Measurements from ENCODE around the gene RESP18. TPM values are rescaled to one million over a fixed set of nuclear protein-coding genes. Genes with fewer than 3 reads are reported as not detected.
A peak's percentile ranks its signal among the peaks of the same experiment; 100 is the strongest.
"Not testable (repeated sequence)": the region's sequence is repeated elsewhere in the genome, so short reads cannot be mapped to it uniquely, and the experiment has no call there.

The RESP18 gene
- total and polyA plus RNA-seq, 4 donors, result 1.1 to 7.0 (median 4.7) TPM

GRCh38 chr2:219331560-219332213 lies 857 bp downstream of the RESP18 start:
- H3K36me3 ChIP-seq (ENCODE audit: control insufficient read depth, insufficient read depth, low read length), result no peaks in the 10 kb centered on the region
- 7% methylated on average over 33 of the region's 39 CpGs for WGBS (ENCODE audit: insufficient coverage)
- peaks cover 13% of the 10 kb centered on the region for H3K4me1 ChIP-seq (ENCODE audit: control insufficient read depth, insufficient read depth, low read length)
- peaks cover 45% of the 10 kb centered on the region for H3K27me3 ChIP-seq (ENCODE audit: control insufficient read depth, insufficient read depth, low read length)
- H3K9me3 ChIP-seq (ENCODE audit: control insufficient read depth, insufficient read depth, low read length), result no peaks in the 10 kb centered on the region
- peak in 3 of 6 donors; percentile 25 to 88 (median 69) for DNase-seq (ENCODE audit: low read depth in 4 of 6, low spot score in 6 of 6)
- H3K27ac ChIP-seq (ENCODE audit: low read depth, low read length), result no peak overlapping the region
- peak overlapping the region; percentile 9 for H3K4me3 ChIP-seq (ENCODE audit: low read depth, low read length)

GRCh38 chr2:219327719-219328118 lies 4.8 kb downstream of the RESP18 start:
- DNase-seq (ENCODE audit: low read depth in 4 of 6, low spot score in 6 of 6), result peak in 1 of 6 donors; percentile 44
- Histone ChIP-seq H3K27ac (ENCODE audit: low read depth, low read length) (no peak overlapping the region), H3K27me3 (ENCODE audit: control insufficient read depth, insufficient read depth, low read length) (peaks cover 38% of the 10 kb centered on the region), H3K4me3 (ENCODE audit: low read depth, low read length) (no peak overlapping the region), H3K4me1 (ENCODE audit: control insufficient read depth, insufficient read depth, low read length) (peaks cover 13% of the 10 kb centered on the region), H3K9me3 (ENCODE audit: control insufficient read depth, insufficient read depth, low read length) (no peaks in the 10 kb centered on the region), H3K36me3 (ENCODE audit: control insufficient read depth, insufficient read depth, low read length) (no peaks in the 10 kb centered on the region)
- 38% methylated on average over 2 of the region's 2 CpGs for WGBS (ENCODE audit: insufficient coverage)

- DNase-seq (ENCODE audit: low read depth in 4 of 6, low spot score in 6 of 6), result no peak
- WGBS (ENCODE audit: insufficient coverage), result 79% methylated on average over 5 of the region's 9 CpGs
Observed at GRCh38 chr2:219325657-219326315, 6.8 kb downstream of the RESP18 start.

GRCh38 chr2:219325136-219325535 lies 7.4 kb downstream of the RESP18 start:
- Histone ChIP-seq H3K9me3 (ENCODE audit: control insufficient read depth, insufficient read depth, low read length) (no peaks in the 10 kb centered on the region), H3K27ac (ENCODE audit: low read depth, low read length) (no peak overlapping the region), H3K4me1 (ENCODE audit: control insufficient read depth, insufficient read depth, low read length) (no peaks in the 10 kb centered on the region), H3K4me3 (ENCODE audit: low read depth, low read length) (no peak overlapping the region), H3K27me3 (ENCODE audit: control insufficient read depth, insufficient read depth, low read length) (peaks cover 27% of the 10 kb centered on the region), H3K36me3 (ENCODE audit: control insufficient read depth, insufficient read depth, low read length) (no peaks in the 10 kb centered on the region)
- DNase-seq (ENCODE audit: low read depth in 4 of 6, low spot score in 6 of 6), result no peak
- 80% methylated on average over 1 of the region's 4 CpGs for WGBS (ENCODE audit: insufficient coverage)

More at GRCh38 chr2:219325657-219326315, 6.8 kb downstream of the RESP18 start:
- H3K36me3 ChIP-seq (ENCODE audit: control insufficient read depth, insufficient read depth, low read length), result no peaks in the 10 kb centered on the region
- peaks cover 30% of the 10 kb centered on the region for H3K27me3 ChIP-seq (ENCODE audit: control insufficient read depth, insufficient read depth, low read length)
- H3K4me1 ChIP-seq (ENCODE audit: control insufficient read depth, insufficient read depth, low read length), result no peaks in the 10 kb centered on the region
- no peak overlapping the region for H3K4me3 ChIP-seq (ENCODE audit: low read depth, low read length)
- H3K27ac ChIP-seq (ENCODE audit: low read depth, low read length), result no peak overlapping the region
- no peaks in the 10 kb centered on the region for H3K9me3 ChIP-seq (ENCODE audit: control insufficient read depth, insufficient read depth, low read length)

GRCh38 chr2:219323434-219323833 lies 9.1 kb downstream of the RESP18 start:
- H3K4me1 ChIP-seq (ENCODE audit: control insufficient read depth, insufficient read depth, low read length), result no peaks in the 10 kb centered on the region
- no peaks in the 10 kb centered on the region for H3K9me3 ChIP-seq (ENCODE audit: control insufficient read depth, insufficient read depth, low read length)
- peaks cover 30% of the 10 kb centered on the region for H3K27me3 ChIP-seq (ENCODE audit: control insufficient read depth, insufficient read depth, low read length)
- no peak overlapping the region for H3K4me3 ChIP-seq (ENCODE audit: low read depth, low read length)
- no peak overlapping the region for H3K27ac ChIP-seq (ENCODE audit: low read depth, low read length)
- H3K36me3 ChIP-seq (ENCODE audit: control insufficient read depth, insufficient read depth, low read length), result no peaks in the 10 kb centered on the region
- DNase-seq (ENCODE audit: low read depth in 4 of 6, low spot score in 6 of 6), result no peak
- 72% methylated on average over 2 of the region's 4 CpGs for WGBS (ENCODE audit: insufficient coverage)

DNA sequence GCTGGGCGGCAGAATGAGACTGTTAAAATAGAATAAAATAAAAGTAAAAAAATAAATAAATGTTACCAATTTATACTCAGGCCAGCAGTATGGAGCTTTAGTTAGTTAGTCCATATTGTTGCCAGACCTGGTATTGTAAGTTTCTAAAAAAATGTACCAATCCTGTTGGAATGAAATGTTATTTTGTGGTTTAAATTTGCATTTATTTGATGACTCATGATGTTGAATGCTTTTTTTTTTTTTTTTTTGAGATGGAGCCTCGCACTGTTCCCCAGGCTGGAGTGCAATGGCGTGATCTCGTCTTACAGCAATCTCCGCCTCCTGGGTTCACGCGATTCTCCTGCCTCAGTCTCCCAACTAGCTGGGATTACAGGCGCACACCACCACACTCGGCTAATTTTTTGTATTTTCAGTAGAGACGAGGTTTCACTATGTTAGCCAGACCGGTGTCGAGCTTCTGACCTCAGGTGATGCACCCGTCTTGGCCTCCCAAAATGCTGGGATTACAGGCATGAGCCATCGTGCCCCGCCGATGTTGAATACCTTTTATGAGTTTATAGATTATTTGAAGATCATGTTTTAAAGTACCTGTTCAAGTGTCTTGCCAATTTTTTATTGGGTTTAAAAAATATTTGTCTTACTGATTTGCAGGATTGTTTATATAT lies 17.6 kb downstream of the RESP18 start:
- Histone ChIP-seq H3K27me3 (ENCODE audit: control insufficient read depth, insufficient read depth, low read length) (peaks cover 8% of the 10 kb centered on the region), H3K27ac (ENCODE audit: low read depth, low read length) (no peak overlapping the region), H3K4me3 (ENCODE audit: low read depth, low read length) (no peak overlapping the region), H3K36me3 (ENCODE audit: control insufficient read depth, insufficient read depth, low read length) (no peaks in the 10 kb centered on the region), H3K9me3 (ENCODE audit: control insufficient read depth, insufficient read depth, low read length) (no peaks in the 10 kb centered on the region), H3K4me1 (ENCODE audit: control insufficient read depth, insufficient read depth, low read length) (no peaks in the 10 kb centered on the region)
- 90% methylated on average over 8 of the region's 16 CpGs for WGBS (ENCODE audit: insufficient coverage)
- no peak for DNase-seq (ENCODE audit: low read depth in 4 of 6, low spot score in 6 of 6)

- not testable (repeated sequence) for DNase-seq (ENCODE audit: low read depth in 4 of 6, low spot score in 6 of 6); H3K4me3 ChIP-seq (ENCODE audit: low read depth, low read length); H3K27ac ChIP-seq (ENCODE audit: low read depth, low read length); H3K36me3 ChIP-seq (ENCODE audit: control insufficient read depth, insufficient read depth, low read length); H3K9me3 ChIP-seq (ENCODE audit: control insufficient read depth, insufficient read depth, low read length)
- WGBS (ENCODE audit: insufficient coverage), result 91% methylated on average over 39 of the region's 49 CpGs
- Histone ChIP-seq H3K4me1 (ENCODE audit: control insufficient read depth, insufficient read depth, low read length) (peaks cover 12% of the 10 kb centered on the region), H3K27me3 (ENCODE audit: control insufficient read depth, insufficient read depth, low read length) (peaks cover 12% of the 10 kb centered on the region)
Observed at GRCh38 chr2:219312683-219313263, 19.8 kb downstream of the RESP18 start.

DNA sequence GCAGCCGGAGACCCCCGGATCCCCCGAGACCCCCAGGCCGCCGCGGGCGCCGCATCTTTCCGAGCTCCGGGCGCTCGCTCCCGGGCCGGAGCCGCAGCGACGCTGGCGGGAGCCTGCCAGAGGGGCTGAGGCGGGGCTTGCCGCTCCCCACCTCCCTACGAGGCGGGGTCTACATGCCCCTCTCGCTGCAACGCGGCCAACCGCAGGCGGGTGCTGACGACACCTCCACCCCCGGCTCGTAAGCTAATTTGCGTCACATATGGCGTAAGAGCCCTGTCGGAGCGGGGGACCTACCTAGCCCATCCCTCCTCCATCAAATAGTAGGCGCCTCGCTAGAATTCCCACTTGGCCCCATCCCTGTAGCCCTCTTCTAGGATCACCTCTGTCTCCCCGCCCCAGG lies 23.3 kb downstream of the RESP18 start, which contains the start of gene PTPRN:
Gene PTPRN, minus strand, starts transcription at position 124 of the 400 bp plus-strand sequence. Its CDS starts 69 bp downstream, at position 55.
- no peaks in the 10 kb centered on the region for H3K36me3 ChIP-seq (ENCODE audit: control insufficient read depth, insufficient read depth, low read length)
- DNase-seq (ENCODE audit: low read depth in 4 of 6, low spot score in 6 of 6), result peak in 2 of 6 donors; percentile 89 to 97
- H3K27me3 ChIP-seq (ENCODE audit: control insufficient read depth, insufficient read depth, low read length), result peaks cover 17% of the 10 kb centered on the region
- H3K27ac ChIP-seq (ENCODE audit: low read depth, low read length), result no peak within 1 kb of the TSS
- peaks cover 17% of the 10 kb centered on the region for H3K4me1 ChIP-seq (ENCODE audit: control insufficient read depth, insufficient read depth, low read length)
- peak within 1 kb of the TSS; percentile 35 for H3K4me3 ChIP-seq (ENCODE audit: low read depth, low read length)
- H3K9me3 ChIP-seq (ENCODE audit: control insufficient read depth, insufficient read depth, low read length), result no peaks in the 10 kb centered on the region
- WGBS (ENCODE audit: insufficient coverage), result under 1% methylated on average over 34 of the region's 37 CpGs
